ENCODE data around the gene CELSR1.

DNA sequence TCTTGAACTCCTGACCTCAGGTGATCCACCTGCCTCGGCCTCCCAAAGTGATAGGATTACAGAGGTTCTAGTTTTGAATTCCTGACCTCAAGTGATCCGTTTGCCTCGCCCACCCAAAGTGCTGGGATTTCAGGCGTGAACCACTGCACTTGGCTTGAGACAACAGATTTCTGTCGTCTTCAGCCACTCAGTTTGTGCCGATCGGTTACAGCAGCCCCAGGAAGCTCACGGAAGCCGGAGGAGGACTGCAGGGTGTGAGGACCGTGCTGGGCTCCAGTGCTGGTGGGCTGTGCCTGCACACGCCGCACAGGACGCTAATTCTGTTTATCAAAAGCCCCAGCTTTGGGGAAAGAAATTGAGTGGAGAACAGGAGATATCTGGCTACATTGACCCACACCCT lies 82.0 kb downstream of the CELSR1 start:
- TF ChIP-seq, protein P1, sequence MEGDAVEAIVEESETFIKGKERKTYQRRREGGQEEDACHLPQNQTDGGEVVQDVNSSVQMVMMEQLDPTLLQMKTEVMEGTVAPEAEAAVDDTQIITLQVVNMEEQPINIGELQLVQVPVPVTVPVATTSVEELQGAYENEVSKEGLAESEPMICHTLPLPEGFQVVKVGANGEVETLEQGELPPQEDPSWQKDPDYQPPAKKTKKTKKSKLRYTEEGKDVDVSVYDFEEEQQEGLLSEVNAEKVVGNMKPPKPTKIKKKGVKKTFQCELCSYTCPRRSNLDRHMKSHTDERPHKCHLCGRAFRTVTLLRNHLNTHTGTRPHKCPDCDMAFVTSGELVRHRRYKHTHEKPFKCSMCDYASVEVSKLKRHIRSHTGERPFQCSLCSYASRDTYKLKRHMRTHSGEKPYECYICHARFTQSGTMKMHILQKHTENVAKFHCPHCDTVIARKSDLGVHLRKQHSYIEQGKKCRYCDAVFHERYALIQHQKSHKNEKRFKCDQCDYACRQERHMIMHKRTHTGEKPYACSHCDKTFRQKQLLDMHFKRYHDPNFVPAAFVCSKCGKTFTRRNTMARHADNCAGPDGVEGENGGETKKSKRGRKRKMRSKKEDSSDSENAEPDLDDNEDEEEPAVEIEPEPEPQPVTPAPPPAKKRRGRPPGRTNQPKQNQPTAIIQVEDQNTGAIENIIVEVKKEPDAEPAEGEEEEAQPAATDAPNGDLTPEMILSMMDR (IDR thresholded peaks at IDR 0.05; ENCODE audit: low read depth, low read length, poor library complexity, severe bottlenecking): no peak
- no peak for TF ChIP-seq EZH2phosphoT487 (IDR thresholded peaks at IDR 0.05; ENCODE audit: borderline replicate concordance, low read length)

Measured in DOHH2 (cell line).